ENCODE measurements around the gene LPP. TPM values are rescaled to one million over a fixed set of nuclear protein-coding genes. Genes with fewer than 3 reads are reported as not detected.

The LPP gene
- total and polyA plus RNA-seq, 4 donors = 7.2 to 50.3 (median 26.4) TPM

DNA sequence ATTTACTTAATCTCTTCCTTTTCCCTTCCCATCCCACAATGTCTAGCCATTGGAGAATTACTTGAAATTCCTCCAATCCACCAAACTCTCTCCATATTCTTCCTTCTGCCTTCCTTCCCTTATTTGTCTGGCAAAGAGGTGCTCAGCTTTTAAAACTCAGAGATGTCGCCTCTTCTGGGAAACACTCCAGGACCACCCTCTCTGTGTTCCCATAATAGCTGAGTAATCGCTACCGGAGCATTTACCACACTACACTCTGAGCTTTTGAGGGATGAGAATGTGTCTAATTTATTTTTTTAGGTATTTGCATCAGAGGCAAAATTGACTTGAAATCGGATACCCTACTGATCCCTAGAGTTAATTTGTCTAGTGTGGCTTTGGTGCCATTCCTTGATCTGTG is 772.2 kb downstream of the LPP start:
- WGBS (ENCODE audit: insufficient coverage) = no CpG with 5 or more reads among the region's 4 CpGs
- H3K9me3 ChIP-seq (ENCODE audit: control insufficient read depth, insufficient read depth, low read length) = no peaks in the 10 kb centered on the region
- H3K27ac ChIP-seq (ENCODE audit: low read depth, low read length) = no peak overlapping the region
- no peaks in the 10 kb centered on the region for H3K27me3 ChIP-seq (ENCODE audit: control insufficient read depth, insufficient read depth, low read length)
- no peak overlapping the region for H3K4me3 ChIP-seq (ENCODE audit: low read depth, low read length)
- peaks cover 11% of the 10 kb centered on the region for H3K4me1 ChIP-seq (ENCODE audit: control insufficient read depth, insufficient read depth, low read length)
- H3K36me3 ChIP-seq (ENCODE audit: control insufficient read depth, insufficient read depth, low read length) = no peaks in the 10 kb centered on the region
- peak in 1 of 6 donors; percentile 76 for DNase-seq (ENCODE audit: low read depth in 4 of 6, low spot score in 6 of 6)

DNA sequence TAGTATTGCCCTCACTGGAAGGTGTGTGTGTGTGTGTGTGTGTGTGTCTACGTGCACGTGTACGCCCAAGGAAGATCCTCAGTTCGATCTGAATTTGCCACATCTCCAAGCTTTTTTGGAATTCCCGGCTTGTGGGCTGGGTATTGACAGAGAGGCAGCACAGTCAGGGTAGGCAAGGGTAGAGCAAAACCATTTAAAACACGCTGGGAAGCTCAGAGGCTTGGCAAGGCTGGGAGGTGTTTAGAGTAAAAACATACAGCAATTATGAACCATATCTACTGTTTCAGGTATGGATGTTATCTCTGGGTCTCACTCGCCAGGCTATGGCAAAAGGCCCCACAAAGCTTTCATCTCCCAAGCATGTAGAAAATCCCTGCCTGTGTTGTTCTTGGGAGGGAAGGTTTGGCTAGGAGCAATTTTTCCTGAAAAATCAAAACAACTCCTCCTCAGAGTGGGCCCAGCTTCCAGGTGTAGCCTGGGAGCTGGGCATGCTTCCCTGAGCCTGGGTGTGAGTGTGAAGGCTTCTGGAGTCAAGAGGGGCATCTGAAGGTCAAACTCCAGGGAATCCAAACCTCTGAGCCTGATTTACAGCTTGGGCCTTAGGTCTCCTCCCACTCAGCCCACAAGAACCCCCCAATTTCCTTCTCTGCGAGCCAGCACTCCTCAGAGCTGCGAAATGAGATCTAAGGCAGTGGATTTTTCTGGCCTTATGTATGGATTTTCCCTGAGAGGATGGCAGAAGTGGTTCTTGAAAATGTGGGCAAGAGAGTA is 773.0 kb downstream of the LPP start:
- Histone ChIP-seq H3K4me1 (ENCODE audit: control insufficient read depth, insufficient read depth, low read length) (peaks cover 11% of the 10 kb centered on the region), H3K27me3 (ENCODE audit: control insufficient read depth, insufficient read depth, low read length) (no peaks in the 10 kb centered on the region), H3K4me3 (ENCODE audit: low read depth, low read length) (no peak overlapping the region), H3K36me3 (ENCODE audit: control insufficient read depth, insufficient read depth, low read length) (no peaks in the 10 kb centered on the region), H3K27ac (ENCODE audit: low read depth, low read length) (no peak overlapping the region), H3K9me3 (ENCODE audit: control insufficient read depth, insufficient read depth, low read length) (no peaks in the 10 kb centered on the region)
- DNase-seq (ENCODE audit: low read depth in 4 of 6, low spot score in 6 of 6) = peak in 1 of 6 donors; percentile 37
- 98% methylated on average over 7 of the region's 9 CpGs for WGBS (ENCODE audit: insufficient coverage)

- no peaks in the 10 kb centered on the region for H3K27me3 ChIP-seq (ENCODE audit: control insufficient read depth, insufficient read depth, low read length)
- no peak overlapping the region for H3K27ac ChIP-seq (ENCODE audit: low read depth, low read length)
- H3K4me3 ChIP-seq (ENCODE audit: low read depth, low read length) = no peak overlapping the region
- peaks cover 11% of the 10 kb centered on the region for H3K4me1 ChIP-seq (ENCODE audit: control insufficient read depth, insufficient read depth, low read length)
- DNase-seq (ENCODE audit: low read depth in 4 of 6, low spot score in 6 of 6) = no peak
- H3K9me3 ChIP-seq (ENCODE audit: control insufficient read depth, insufficient read depth, low read length) = no peaks in the 10 kb centered on the region
- H3K36me3 ChIP-seq (ENCODE audit: control insufficient read depth, insufficient read depth, low read length) = no peaks in the 10 kb centered on the region
Observed at GRCh38 chr3:188927971-188928370, 774.0 kb downstream of the LPP start.

- no peaks in the 10 kb centered on the region for H3K9me3 ChIP-seq (ENCODE audit: control insufficient read depth, insufficient read depth, low read length)
- no peaks in the 10 kb centered on the region for H3K27me3 ChIP-seq (ENCODE audit: control insufficient read depth, insufficient read depth, low read length)
- WGBS (ENCODE audit: insufficient coverage) = 54% methylated on average over 2 of the region's 2 CpGs
- H3K4me1 ChIP-seq (ENCODE audit: control insufficient read depth, insufficient read depth, low read length) = peaks cover 11% of the 10 kb centered on the region
- DNase-seq (ENCODE audit: low read depth in 4 of 6, low spot score in 6 of 6) = peak in 1 of 6 donors; percentile 53
- H3K27ac ChIP-seq (ENCODE audit: low read depth, low read length) = no peak overlapping the region
- no peak overlapping the region for H3K4me3 ChIP-seq (ENCODE audit: low read depth, low read length)
- no peaks in the 10 kb centered on the region for H3K36me3 ChIP-seq (ENCODE audit: control insufficient read depth, insufficient read depth, low read length)
Observed at GRCh38 chr3:188929137-188929536, 775.2 kb downstream of the LPP start.

DNA sequence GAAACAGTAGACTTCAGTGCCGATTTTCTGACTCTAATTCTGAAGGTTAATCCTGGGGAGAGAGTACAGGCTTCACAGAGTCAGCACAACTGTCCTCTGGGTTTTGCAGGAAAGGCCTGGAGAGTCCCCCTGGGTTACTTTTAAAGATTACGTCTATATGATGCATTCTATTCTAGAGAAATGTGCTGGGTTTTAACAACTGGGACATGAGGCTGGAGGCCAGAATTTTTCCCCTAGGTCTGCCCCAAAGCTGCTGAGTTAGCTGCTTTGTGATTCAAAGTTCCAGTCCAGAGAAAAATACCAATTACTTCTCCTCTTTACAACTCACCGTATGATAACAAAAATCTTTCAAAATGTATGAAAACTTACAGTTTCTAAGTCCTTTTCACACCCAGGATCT is 777.1 kb downstream of the LPP start:
- H3K36me3 ChIP-seq (ENCODE audit: control insufficient read depth, insufficient read depth, low read length) = no peaks in the 10 kb centered on the region
- H3K4me1 ChIP-seq (ENCODE audit: control insufficient read depth, insufficient read depth, low read length) = peaks cover 11% of the 10 kb centered on the region
- DNase-seq (ENCODE audit: low read depth in 4 of 6, low spot score in 6 of 6) = no peak
- H3K4me3 ChIP-seq (ENCODE audit: low read depth, low read length) = no peak overlapping the region
- WGBS (ENCODE audit: insufficient coverage) = 71% methylated on average over 3 of the region's 3 CpGs
- no peaks in the 10 kb centered on the region for H3K9me3 ChIP-seq (ENCODE audit: control insufficient read depth, insufficient read depth, low read length)
- H3K27me3 ChIP-seq (ENCODE audit: control insufficient read depth, insufficient read depth, low read length) = no peaks in the 10 kb centered on the region
- H3K27ac ChIP-seq (ENCODE audit: low read depth, low read length) = peak overlapping the region; percentile 4

- H3K4me3 ChIP-seq (ENCODE audit: low read depth, low read length) = no peak overlapping the region
- no peaks in the 10 kb centered on the region for H3K9me3 ChIP-seq (ENCODE audit: control insufficient read depth, insufficient read depth, low read length)
- H3K27me3 ChIP-seq (ENCODE audit: control insufficient read depth, insufficient read depth, low read length) = no peaks in the 10 kb centered on the region
- H3K27ac ChIP-seq (ENCODE audit: low read depth, low read length) = peak overlapping the region; percentile 4
- 77% methylated on average over 3 of the region's 3 CpGs for WGBS (ENCODE audit: insufficient coverage)
- no peaks in the 10 kb centered on the region for H3K36me3 ChIP-seq (ENCODE audit: control insufficient read depth, insufficient read depth, low read length)
- DNase-seq (ENCODE audit: low read depth in 4 of 6, low spot score in 6 of 6) = no peak
- peaks cover 11% of the 10 kb centered on the region for H3K4me1 ChIP-seq (ENCODE audit: control insufficient read depth, insufficient read depth, low read length)
Observed at GRCh38 chr3:188931531-188931930, 777.6 kb downstream of the LPP start.

GRCh38 chr3:188934989-188935388 is 781.0 kb downstream of the LPP start:
- WGBS (ENCODE audit: insufficient coverage) = 96% methylated on average over 3 of the region's 5 CpGs
- Histone ChIP-seq H3K4me1 (ENCODE audit: control insufficient read depth, insufficient read depth, low read length) (peaks cover 5% of the 10 kb centered on the region), H3K36me3 (ENCODE audit: control insufficient read depth, insufficient read depth, low read length) (no peaks in the 10 kb centered on the region), H3K27ac (ENCODE audit: low read depth, low read length) (no peak overlapping the region), H3K9me3 (ENCODE audit: control insufficient read depth, insufficient read depth, low read length) (no peaks in the 10 kb centered on the region), H3K27me3 (ENCODE audit: control insufficient read depth, insufficient read depth, low read length) (no peaks in the 10 kb centered on the region), H3K4me3 (ENCODE audit: low read depth, low read length) (no peak overlapping the region)
- DNase-seq (ENCODE audit: low read depth in 4 of 6, low spot score in 6 of 6) = no peak

- H3K4me3 ChIP-seq (ENCODE audit: low read depth, low read length) = no peak overlapping the region
- DNase-seq (ENCODE audit: low read depth in 4 of 6, low spot score in 6 of 6) = no peak
- no peaks in the 10 kb centered on the region for H3K27me3 ChIP-seq (ENCODE audit: control insufficient read depth, insufficient read depth, low read length)
- WGBS (ENCODE audit: insufficient coverage) = 93% methylated on average over 2 of the region's 3 CpGs
- no peaks in the 10 kb centered on the region for H3K4me1 ChIP-seq (ENCODE audit: control insufficient read depth, insufficient read depth, low read length)
- H3K36me3 ChIP-seq (ENCODE audit: control insufficient read depth, insufficient read depth, low read length) = no peaks in the 10 kb centered on the region
- H3K27ac ChIP-seq (ENCODE audit: low read depth, low read length) = no peak overlapping the region
- no peaks in the 10 kb centered on the region for H3K9me3 ChIP-seq (ENCODE audit: control insufficient read depth, insufficient read depth, low read length)
Observed at GRCh38 chr3:188936597-188937107, 782.7 kb downstream of the LPP start.

- no peaks in the 10 kb centered on the region for H3K36me3 ChIP-seq (ENCODE audit: control insufficient read depth, insufficient read depth, low read length)
- H3K9me3 ChIP-seq (ENCODE audit: control insufficient read depth, insufficient read depth, low read length) = no peaks in the 10 kb centered on the region
- DNase-seq (ENCODE audit: low read depth in 4 of 6, low spot score in 6 of 6) = no peak
- H3K27me3 ChIP-seq (ENCODE audit: control insufficient read depth, insufficient read depth, low read length) = no peaks in the 10 kb centered on the region
- WGBS (ENCODE audit: insufficient coverage) = 87% methylated on average over 3 of the region's 7 CpGs
- H3K27ac ChIP-seq (ENCODE audit: low read depth, low read length) = no peak overlapping the region
- H3K4me1 ChIP-seq (ENCODE audit: control insufficient read depth, insufficient read depth, low read length) = no peaks in the 10 kb centered on the region
- no peak overlapping the region for H3K4me3 ChIP-seq (ENCODE audit: low read depth, low read length)
Observed at GRCh38 chr3:188937389-188937788, 783.4 kb downstream of the LPP start.

- no peaks in the 10 kb centered on the region for H3K9me3 ChIP-seq (ENCODE audit: control insufficient read depth, insufficient read depth, low read length)
- no peak overlapping the region for H3K4me3 ChIP-seq (ENCODE audit: low read depth, low read length)
- no peaks in the 10 kb centered on the region for H3K36me3 ChIP-seq (ENCODE audit: control insufficient read depth, insufficient read depth, low read length)
- H3K4me1 ChIP-seq (ENCODE audit: control insufficient read depth, insufficient read depth, low read length) = no peaks in the 10 kb centered on the region
- 91% methylated on average over 3 of the region's 3 CpGs for WGBS (ENCODE audit: insufficient coverage)
- H3K27ac ChIP-seq (ENCODE audit: low read depth, low read length) = no peak overlapping the region
- DNase-seq (ENCODE audit: low read depth in 4 of 6, low spot score in 6 of 6) = no peak
- no peaks in the 10 kb centered on the region for H3K27me3 ChIP-seq (ENCODE audit: control insufficient read depth, insufficient read depth, low read length)
Observed at GRCh38 chr3:188938999-188939398, 785.0 kb downstream of the LPP start.
